GM23338 (cell line): ENCODE data around the gene TRIM42. TPM values are rescaled to one million over a fixed set of nuclear protein-coding genes. Genes with fewer than 3 reads are reported as not detected.
A peak's percentile ranks its signal among the peaks of the same experiment; 100 is the strongest.

Experiments
- ATAC-seq: fragments of 200-7000 bp; cut with Tn5 transposase; 3 replicates; pipeline ENCODE4 v1.9.1; 2020
- DNase-seq: peaks from one replicate; pipeline ENCODE4 v3.0.0-alpha.2; 2015; ENCODE audit warnings: low spot score
- H2AFZ ChIP-seq: fragments of 200-600 bp; sonication (generic); 2 replicates; pipeline ENCODE4 v1.8.0; 2016; ENCODE audit warnings: antibody characterized with exemption, mild to moderate bottlenecking, moderate library complexity
- H3F3A ChIP-seq: fragments of 200-600 bp; sonication (generic); replicated peaks from 2 replicates; pipeline ENCODE4 v1.8.0; 2017; ENCODE audit warnings: antibody characterized with exemption, mixed run types, low read depth
- H3K27ac ChIP-seq: fragments of 200-600 bp; sonication (generic); 2 replicates; pipeline ENCODE4 v1.6.1; 2016; ENCODE audit warnings: low read depth
- H3K27me3 ChIP-seq: fragments of 200-600 bp; sonication (generic); 2 replicates; pipeline ENCODE4 v1.8.0; 2016; ENCODE audit warnings: mild to moderate bottlenecking, mixed run types, moderate library complexity; ENCODE audit not compliant: insufficient read depth
- H3K36me3 ChIP-seq: fragments of 200-600 bp; sonication (generic); 2 replicates; pipeline ENCODE4 v1.8.0; 2016; ENCODE audit warnings: mild to moderate bottlenecking; ENCODE audit not compliant: insufficient read depth
- H3K4me1 ChIP-seq: fragments of 200-600 bp; sonication (generic); 2 replicates; pipeline ENCODE4 v1.8.0; 2016; ENCODE audit warnings: mild to moderate bottlenecking, moderate library complexity; ENCODE audit not compliant: insufficient read depth
- H3K4me2 ChIP-seq: fragments of 200-600 bp; sonication (generic); 2 replicates; pipeline ENCODE4 v1.7.1; 2017; ENCODE audit warnings: mixed run types
- H3K4me3 ChIP-seq: fragments of 200-600 bp; sonication (generic); 2 replicates; pipeline ENCODE4 v1.6.1; 2016; ENCODE audit warnings: mixed run types
- H3K79me2 ChIP-seq: fragments of 200-600 bp; sonication (generic); replicated peaks from 2 replicates; pipeline ENCODE4 v1.8.0; 2017; ENCODE audit warnings: mild to moderate bottlenecking; ENCODE audit not compliant: insufficient read depth
- H3K9me2 ChIP-seq: fragments of 200-600 bp; sonication (generic); 2 replicates; pipeline ENCODE4 v1.8.0; 2017; ENCODE audit not compliant: insufficient read depth
- H4K20me1 ChIP-seq: fragments of 200-600 bp; sonication (generic); replicated peaks from 2 replicates; pipeline ENCODE4 v1.8.0; 2017; ENCODE audit warnings: mild to moderate bottlenecking; ENCODE audit not compliant: insufficient read depth
- H3K27ac Mint-ChIP-seq: 2 replicates; pipeline ENCODE4 v1.8.0; 2020; ENCODE audit warnings: inconsistent platforms, mild to moderate bottlenecking, moderate library complexity, mixed read lengths
- H3K27me3 Mint-ChIP-seq: 3 replicates; pipeline ENCODE4 v1.8.0; 2022; ENCODE audit warnings: low read depth, mild to moderate bottlenecking, moderate library complexity, mixed read lengths, inconsistent platforms; ENCODE audit not compliant: insufficient read depth, poor library complexity
- H3K36me3 Mint-ChIP-seq: 3 replicates; pipeline ENCODE4 v1.8.0; 2021; ENCODE audit warnings: low read depth, mild to moderate bottlenecking, inconsistent platforms, moderate library complexity, mixed read lengths
- H3K4me1 Mint-ChIP-seq: 3 replicates; pipeline ENCODE4 v1.8.0; 2020; ENCODE audit warnings: mild to moderate bottlenecking, inconsistent platforms, mixed read lengths
- H3K4me3 Mint-ChIP-seq: 3 replicates; pipeline ENCODE4 v1.8.0; 2021; ENCODE audit warnings: moderate library complexity, mild to moderate bottlenecking, inconsistent platforms, mixed read lengths
- H3K9me3 Mint-ChIP-seq: 3 replicates; pipeline ENCODE4 v1.8.0; 2020; ENCODE audit warnings: moderate library complexity, mild to moderate bottlenecking, inconsistent platforms, mixed read lengths
- CREB1 ChIP-seq: fragments of 250-450 bp; sonication (Bioruptor Pico); IDR thresholded peaks from 2 replicates; pipeline ENCODE4 v1.5.0; 2020; ENCODE audit warnings: low read depth, mild to moderate bottlenecking, moderate library complexity
- CTCF ChIP-seq, 2 experiments: fragments of 200-600 bp in 1 of 2; sonication (generic) in 1 of 2; conservative IDR thresholded peaks; 2 replicates each; pipeline versions ENCODE4 v1.5.1 to v1.6.1; 2016 to 2017; ENCODE audit warnings: antibody characterized with exemption in 2 of 2, low read depth in 2 of 2, mild to moderate bottlenecking in 2 of 2, moderate library complexity in 1 of 2
- EZH2 ChIP-seq: fragments of 200-600 bp; sonication (generic); IDR thresholded peaks from one replicate; pipeline ENCODE4 v1.8.0; 2017; ENCODE audit warnings: antibody characterized with exemption, mild to moderate bottlenecking, low read depth; ENCODE audit not compliant: unreplicated experiment
- ZNF114 ChIP-seq: fragments of 250-450 bp; sonication (Bioruptor Pico); IDR thresholded peaks from 2 replicates; pipeline ENCODE4 v1.5.0; 2020; ENCODE audit warnings: mild to moderate bottlenecking, moderate library complexity
- ZNF462 ChIP-seq: fragments of 250-450 bp; sonication (Bioruptor Pico); IDR thresholded peaks from 2 replicates; pipeline ENCODE4 v1.5.0; 2020; ENCODE audit warnings: mild to moderate bottlenecking, moderate library complexity
- polyA plus RNA-seq: library from polyadenylated mRNA; unstranded; fragments of >200 nt; fragmentation: Nextera tagmentation; extraction: Ambion mirVana; gene quantifications from 2 replicates; pipeline ENCODE4 v1.2.1, GENCODE V29; 2016
- total RNA-seq: library from RNA; depleted of rRNA; stranded (reverse); fragments of >200 nt; shearing (Covaris generic); gene quantifications from 2 replicates; pipeline ENCODE4 v1.2.3, GENCODE V29; 2014

Gene TRIM42
- total and polyA plus RNA-seq, 2 experiments from 2014 or later, result not detected

- no peak overlapping the region for H3K4me3 ChIP-seq
- no peak overlapping the region for H3K27ac ChIP-seq
- no peak overlapping the region for H3K4me2 ChIP-seq
- Mint-ChIP-seq H3K36me3 (no peaks in the 10 kb centered on the region), H3K4me3 (no peak overlapping the region), H3K27ac (no peak overlapping the region), H3K27me3 (peaks cover 3% of the 10 kb centered on the region), H3K9me3 (no peaks in the 10 kb centered on the region), H3K4me1 (peaks cover 14% of the 10 kb centered on the region)
- H3K27me3 ChIP-seq, result no peaks in the 10 kb centered on the region
- H3K9me2 ChIP-seq, result peaks cover 9% of the 10 kb centered on the region
- no peaks in the 10 kb centered on the region for H3K79me2 ChIP-seq
- peaks cover 13% of the 10 kb centered on the region for H3K4me1 ChIP-seq
- no peaks in the 10 kb centered on the region for H3K36me3 ChIP-seq
- TF ChIP-seq EZH2 (no peak), ZNF462 (no peak), CTCF (conservative IDR thresholded peaks at IDR 0.05; ENCODE audit: low read depth in 2 of 2) (no peak), ZNF114 (CRISPR knock-in tag) (no peak), CREB1 (CRISPR knock-in tag) (no peak)
- no peaks in the 10 kb centered on the region for H4K20me1 ChIP-seq
- peak overlapping the region; percentile 66; the same call in 1 of the 2 replicates for H2AFZ ChIP-seq
- ATAC-seq (no peak), DNase-seq (no peak)
- H3F3A ChIP-seq, result no peaks in the 10 kb centered on the region
Measured at GRCh38 chr3:140715035-140715434, 37.2 kb downstream of the TRIM42 start.
